Neutrophil (primary cell): ENCODE data around the gene STPG1.

Source experiments
- H3K27ac ChIP-seq: fragments of 200-600 bp; sonication (generic); 2 replicates; pipeline ENCODE4 v1.5.1; 2016; ENCODE audit warnings: mild to moderate bottlenecking, moderate library complexity
- H3K27me3 ChIP-seq: fragments of 200-600 bp; sonication (generic); 2 replicates; pipeline ENCODE4 v1.6.0; 2016; ENCODE audit warnings: mild to moderate bottlenecking
- H3K36me3 ChIP-seq: fragments of 200-600 bp; sonication (generic); 2 replicates; pipeline ENCODE4 v1.5.1; 2017
- H3K4me1 ChIP-seq, 2 experiments: fragments of 200-600 bp in 1 of 2; sonication (generic) in 1 of 2; 1 replicate in 1 of 2; 2 replicates in 1 of 2; pipeline versions ENCODE4 v1.5.1 to v1.6.1; 2013 to 2016; ENCODE audit warnings: low read depth in 1 of 2, low read length in 1 of 2, mild to moderate bottlenecking in 1 of 2, moderate library complexity in 1 of 2; ENCODE audit not compliant: control insufficient read depth in 1 of 2, insufficient read depth in 1 of 2
- H3K4me3 ChIP-seq, 2 experiments: fragments of 200-600 bp in 1 of 2; sonication (generic) in 1 of 2; 1 replicate in 1 of 2; 2 replicates in 1 of 2; pipeline ENCODE4 v1.5.1; 2013 to 2016; ENCODE audit warnings: low read depth in 1 of 2, low read length in 1 of 2, mild to moderate bottlenecking in 1 of 2, moderate library complexity in 1 of 2
- H3K9me3 ChIP-seq: fragments of 200-600 bp; sonication (generic); 2 replicates; pipeline ENCODE4 v1.5.1; 2016
- TF ChIP-seq, protein P1 (sequence below): fragments of 200-600 bp; sonication (generic); IDR thresholded peaks from 2 replicates; pipeline ENCODE4 v1.5.1; 2016; ENCODE audit warnings: antibody characterized with exemption

STPG1 gene

DNA sequence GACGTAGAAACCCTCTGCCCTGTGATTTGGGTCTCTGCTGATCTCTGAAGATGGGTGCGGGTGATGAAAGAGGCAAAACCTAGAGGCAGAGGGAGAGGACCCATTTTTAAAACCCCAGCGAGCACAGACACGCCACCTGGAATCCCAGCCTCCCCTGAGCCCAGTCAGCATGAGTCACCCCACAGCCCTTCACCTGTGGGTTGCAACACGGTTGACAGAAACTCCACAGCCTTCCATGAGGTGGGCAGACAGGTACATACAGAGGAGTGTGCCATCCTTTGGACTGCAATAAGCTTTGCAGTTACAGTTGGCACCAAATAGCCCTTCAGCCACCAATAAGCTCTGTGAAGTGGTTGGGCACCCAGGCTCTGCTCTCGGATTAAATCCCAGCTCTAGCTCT is 96.5 kb downstream of the STPG1 start:
- peaks cover 63% of the 10 kb centered on the region for H3K27me3 ChIP-seq
- peaks cover 8 to 24% of the 10 kb centered on the region in 2 experiments for H3K4me1 ChIP-seq

DNA sequence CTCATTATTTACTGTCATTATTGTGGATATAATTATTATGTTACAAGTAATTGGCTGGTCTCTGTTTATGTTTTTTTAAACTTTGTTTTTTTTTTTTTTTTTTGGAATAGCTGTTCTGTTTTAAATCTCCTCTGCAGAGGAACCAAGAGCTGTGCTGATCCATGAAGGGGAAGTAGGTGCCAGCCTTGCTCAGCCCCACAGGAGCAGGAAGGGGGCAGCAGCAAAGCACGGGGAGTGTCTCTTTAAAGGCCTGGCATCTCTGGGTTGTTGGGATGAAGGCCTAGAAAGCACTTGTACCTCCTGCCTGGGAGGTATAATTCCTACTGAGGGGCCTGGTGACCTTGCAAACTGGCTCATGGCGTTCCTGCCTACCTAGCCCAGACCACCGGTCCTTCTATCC is 96.9 kb downstream of the STPG1 start:
- TF ChIP-seq, protein P1, sequence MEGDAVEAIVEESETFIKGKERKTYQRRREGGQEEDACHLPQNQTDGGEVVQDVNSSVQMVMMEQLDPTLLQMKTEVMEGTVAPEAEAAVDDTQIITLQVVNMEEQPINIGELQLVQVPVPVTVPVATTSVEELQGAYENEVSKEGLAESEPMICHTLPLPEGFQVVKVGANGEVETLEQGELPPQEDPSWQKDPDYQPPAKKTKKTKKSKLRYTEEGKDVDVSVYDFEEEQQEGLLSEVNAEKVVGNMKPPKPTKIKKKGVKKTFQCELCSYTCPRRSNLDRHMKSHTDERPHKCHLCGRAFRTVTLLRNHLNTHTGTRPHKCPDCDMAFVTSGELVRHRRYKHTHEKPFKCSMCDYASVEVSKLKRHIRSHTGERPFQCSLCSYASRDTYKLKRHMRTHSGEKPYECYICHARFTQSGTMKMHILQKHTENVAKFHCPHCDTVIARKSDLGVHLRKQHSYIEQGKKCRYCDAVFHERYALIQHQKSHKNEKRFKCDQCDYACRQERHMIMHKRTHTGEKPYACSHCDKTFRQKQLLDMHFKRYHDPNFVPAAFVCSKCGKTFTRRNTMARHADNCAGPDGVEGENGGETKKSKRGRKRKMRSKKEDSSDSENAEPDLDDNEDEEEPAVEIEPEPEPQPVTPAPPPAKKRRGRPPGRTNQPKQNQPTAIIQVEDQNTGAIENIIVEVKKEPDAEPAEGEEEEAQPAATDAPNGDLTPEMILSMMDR: no peak
- Histone ChIP-seq H3K27ac (no peak overlapping the region), H3K4me3 (no peak overlapping the region), H3K27me3 (peaks cover 59% of the 10 kb centered on the region), H3K36me3 (no peaks in the 10 kb centered on the region), H3K4me1 (peaks cover 6 to 20% of the 10 kb centered on the region in 2 experiments), H3K9me3 (no peaks in the 10 kb centered on the region)

More for the DNA sequence above, 96.5 kb downstream of the STPG1 start:
- Histone ChIP-seq H3K4me3 (no peak overlapping the region), H3K9me3 (no peaks in the 10 kb centered on the region), H3K27ac (no peak overlapping the region), H3K36me3 (no peaks in the 10 kb centered on the region)
- TF ChIP-seq, protein P1: no peak

DNA sequence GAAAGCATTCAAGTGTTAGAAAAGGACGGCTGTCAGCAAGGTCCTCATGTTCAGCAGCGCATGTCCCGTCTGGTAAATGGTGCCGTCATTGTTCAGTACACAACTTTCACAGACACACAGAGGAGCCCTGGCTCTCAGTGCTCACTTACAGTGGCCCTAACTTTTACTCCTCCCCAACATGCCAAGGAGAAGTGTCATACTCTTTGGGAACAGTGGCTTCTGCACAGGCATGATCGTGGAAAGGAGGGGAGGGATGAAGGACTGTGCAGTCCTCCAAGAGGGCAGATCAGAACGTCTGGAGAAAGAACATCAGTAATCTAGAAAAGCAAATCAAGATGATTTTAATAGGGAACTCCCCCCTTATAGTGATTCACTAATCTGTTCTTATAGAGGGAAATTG is 98.2 kb downstream of the STPG1 start:
- Histone ChIP-seq H3K36me3 (no peaks in the 10 kb centered on the region), H3K27me3 (peaks cover 47% of the 10 kb centered on the region), H3K27ac (no peak overlapping the region), H3K4me1 (peaks cover 0 to 11% of the 10 kb centered on the region in 2 experiments), H3K9me3 (no peaks in the 10 kb centered on the region), H3K4me3 (no peak overlapping the region)
- TF ChIP-seq, protein P1: no peak

DNA sequence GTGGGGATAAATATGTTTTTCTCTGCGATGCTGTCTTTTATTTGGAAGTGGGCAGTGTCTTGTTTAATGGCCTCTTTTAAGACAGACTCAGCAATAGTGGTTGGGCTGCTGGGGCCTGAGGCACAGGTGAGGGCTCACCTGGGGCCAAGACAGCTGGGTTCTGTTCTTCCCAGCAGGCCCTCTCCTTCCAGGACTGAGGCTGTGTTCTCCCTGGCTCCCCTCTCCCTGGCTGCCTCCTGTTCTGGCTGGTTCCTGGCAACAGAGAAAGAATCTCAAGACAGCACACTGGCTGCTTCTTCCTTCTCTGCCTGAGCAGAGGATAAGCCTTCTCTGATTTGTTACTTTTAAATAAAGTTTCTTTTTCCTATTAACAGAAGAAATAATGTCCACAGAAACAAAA is 101.8 kb downstream of the STPG1 start:
- H3K27ac ChIP-seq: no peak overlapping the region

DNA sequence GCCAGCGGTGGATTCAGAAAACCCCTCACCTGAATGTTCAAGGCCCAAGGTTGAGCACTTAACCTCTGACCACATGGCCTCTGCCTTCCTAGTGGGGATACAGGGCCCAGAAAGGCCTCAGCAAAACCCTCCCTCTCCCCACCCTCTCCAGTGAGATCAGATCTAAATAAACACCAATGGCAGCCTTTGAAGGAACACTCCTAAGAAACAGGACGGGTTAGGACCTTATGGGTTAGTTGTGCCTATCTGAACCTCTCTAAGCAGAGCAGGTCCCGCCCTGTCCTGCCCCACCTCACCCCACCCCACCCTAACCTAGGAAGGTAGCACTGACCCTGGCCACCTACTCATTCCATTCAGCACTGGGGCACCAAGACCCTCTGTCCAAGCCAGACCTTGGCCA is 102.3 kb downstream of the STPG1 start:
- no peak overlapping the region for H3K27ac ChIP-seq
- H3K27me3 ChIP-seq: peaks cover 7% of the 10 kb centered on the region
- H3K4me3 ChIP-seq: no peak overlapping the region
- no peaks in the 10 kb centered on the region for H3K4me1 ChIP-seq
- H3K36me3 ChIP-seq: no peaks in the 10 kb centered on the region
- TF ChIP-seq, protein P1: no peak
- no peaks in the 10 kb centered on the region for H3K9me3 ChIP-seq

More for the DNA sequence above, 101.8 kb downstream of the STPG1 start:
- Histone ChIP-seq H3K27me3 (peaks cover 10% of the 10 kb centered on the region), H3K4me3 (no peak overlapping the region), H3K9me3 (no peaks in the 10 kb centered on the region), H3K36me3 (no peaks in the 10 kb centered on the region), H3K4me1 (no peaks in the 10 kb centered on the region)
- TF ChIP-seq, protein P1: no peak
